Measurements from ENCODE around the gene VWA7.

VWA7 gene

GRCh38 chr6:31725502-31726350 is 51.4 kb downstream of the VWA7 start:
- TF ChIP-seq FOXP2 (optimal IDR thresholded peaks at IDR 0.05; ENCODE audit: borderline replicate concordance, extremely low read depth, extremely low read length, insufficient read depth) (no peak), SIN3A (IDR thresholded peaks at IDR 0.05; ENCODE audit: borderline replicate concordance, insufficient read depth, low read length) (no peak), TAF1 (IDR thresholded peaks at IDR 0.05; ENCODE audit: borderline replicate concordance, insufficient read depth, low read length) (no peak), POLR2AphosphoS5 (IDR thresholded peaks at IDR 0.05; ENCODE audit: low read depth, low read length) (no peak), REST (IDR thresholded peaks at IDR 0.05; ENCODE audit: insufficient read depth in 1 of 2, low read depth in 2 of 2, low read length in 2 of 2) (no peak)

GRCh38 chr6:31723980-31724691 is 53.0 kb downstream of the VWA7 start:
- no peak for TF ChIP-seq POLR2AphosphoS5 (IDR thresholded peaks at IDR 0.05; ENCODE audit: low read depth, low read length)
- no peak for TF ChIP-seq SIN3A (IDR thresholded peaks at IDR 0.05; ENCODE audit: borderline replicate concordance, insufficient read depth, low read length)
- TF ChIP-seq REST (IDR thresholded peaks at IDR 0.05; ENCODE audit: insufficient read depth in 1 of 2, low read depth in 2 of 2, low read length in 2 of 2): no peak
- TF ChIP-seq TAF1 (IDR thresholded peaks at IDR 0.05; ENCODE audit: borderline replicate concordance, insufficient read depth, low read length): no peak
- TF ChIP-seq FOXP2 (optimal IDR thresholded peaks at IDR 0.05; ENCODE audit: borderline replicate concordance, extremely low read depth, extremely low read length, insufficient read depth): no peak

GRCh38 chr6:31723245-31723979 is 53.7 kb downstream of the VWA7 start, which contains the start of gene MPIG6B:
Gene MPIG6B (plus strand): TSS chr6:31723373. CDS start chr6:31723384, 11 bp downstream.
- no peak for TF ChIP-seq POLR2AphosphoS5 (IDR thresholded peaks at IDR 0.05; ENCODE audit: low read depth, low read length)

- no peak for TF ChIP-seq FOXP2 (optimal IDR thresholded peaks at IDR 0.05; ENCODE audit: borderline replicate concordance, extremely low read depth, extremely low read length, insufficient read depth)
These were observed 55.0 kb downstream of the VWA7 start for GRCh38 chr6:31722173-31722572.

GRCh38 chr6:31721351-31722020 is 55.6 kb downstream of the VWA7 start, which contains the start of gene LY6G6C:
Gene LY6G6C (minus strand): TSS chr6:31721746. CDS start chr6:31721679, 67 bp downstream.
- TF ChIP-seq REST (IDR thresholded peaks at IDR 0.05; ENCODE audit: insufficient read depth in 1 of 2, low read depth in 2 of 2, low read length in 2 of 2) (no peak), SIN3A (IDR thresholded peaks at IDR 0.05; ENCODE audit: borderline replicate concordance, insufficient read depth, low read length) (no peak), POLR2AphosphoS5 (IDR thresholded peaks at IDR 0.05; ENCODE audit: low read depth, low read length) (no peak), FOXP2 (optimal IDR thresholded peaks at IDR 0.05; ENCODE audit: borderline replicate concordance, extremely low read depth, extremely low read length, insufficient read depth) (no peak), TAF1 (IDR thresholded peaks at IDR 0.05; ENCODE audit: borderline replicate concordance, insufficient read depth, low read length) (no peak)

Measured in PFSK-1 (cell line).